SU-DHL-6 (cell line): ENCODE results near the gene VWCE.

Experiments used
- H2AFZ ChIP-seq: fragments of 200-600 bp; sonication (generic); 2 replicates; pipeline ENCODE4 v1.6.1; 2014; ENCODE audit warnings: low read depth, mild to moderate bottlenecking, moderate library complexity, mixed read lengths, antibody characterized with exemption, low read length; ENCODE audit not compliant: severe bottlenecking
- H3F3A ChIP-seq: fragments of 200-600 bp; shearing (Covaris generic); 2 replicates; pipeline ENCODE4 v1.6.0; 2016; ENCODE audit warnings: antibody characterized with exemption, mild to moderate bottlenecking; ENCODE audit not compliant: insufficient read depth
- H3K27ac ChIP-seq: fragments of 200-600 bp; sonication (generic); 2 replicates; pipeline ENCODE4 v1.5.1; 2016; ENCODE audit warnings: low read depth, mild to moderate bottlenecking, low read length, moderate library complexity, mixed read lengths
- H3K27me3 ChIP-seq: fragments of 200-600 bp; sonication (generic), shearing (Covaris generic); 2 replicates; pipeline ENCODE4 v1.6.0; 2014; ENCODE audit warnings: mild to moderate bottlenecking, low read length
- H3K36me3 ChIP-seq: fragments of 200-600 bp; sonication (generic); 2 replicates; pipeline ENCODE4 v1.6.1; 2014; ENCODE audit warnings: mild to moderate bottlenecking, low read length, mixed read lengths
- H3K4me2 ChIP-seq: fragments of 300-600, 200-600 bp; shearing (Covaris generic), sonication (generic); 2 replicates; pipeline ENCODE4 v1.6.0; 2014; ENCODE audit warnings: low read length, low read depth, mild to moderate bottlenecking; ENCODE audit not compliant: poor library complexity, severe bottlenecking
- H3K4me3 ChIP-seq: fragments of 200-600 bp; sonication (generic); 2 replicates; pipeline ENCODE4 v1.5.1; 2014; ENCODE audit warnings: antibody characterized with exemption, low read length, mild to moderate bottlenecking, mixed read lengths; ENCODE audit not compliant: insufficient read depth, poor library complexity, severe bottlenecking
- H3K79me2 ChIP-seq: fragments of 200-600 bp; sonication (generic); 2 replicates; pipeline ENCODE4 v1.6.1; 2014; ENCODE audit warnings: mild to moderate bottlenecking, low read length, moderate library complexity; ENCODE audit not compliant: insufficient read depth
- H3K9ac ChIP-seq: fragments of 200-600 bp; sonication (generic); 2 replicates; pipeline ENCODE4 v1.7.0; 2014; ENCODE audit warnings: mild to moderate bottlenecking, low read length
- H3K9me2 ChIP-seq: fragments of 200-600 bp; sonication (generic); replicated peaks from 2 replicates; pipeline ENCODE4 v1.6.1; 2014; ENCODE audit warnings: low read length; ENCODE audit not compliant: insufficient read depth
- H3K9me3 ChIP-seq: fragments of 200-600 bp; sonication (generic); 2 replicates; pipeline ENCODE4 v1.6.1; 2014; ENCODE audit warnings: low read length, mixed read lengths; ENCODE audit not compliant: insufficient read depth
- H4K20me1 ChIP-seq: fragments of 200-600 bp; sonication (generic); 2 replicates; pipeline ENCODE4 v1.6.1; 2014; ENCODE audit warnings: low read depth, mild to moderate bottlenecking, antibody characterized with exemption, low read length, moderate library complexity, mixed read lengths
- CTCF ChIP-seq: fragments of 200-600 bp; sonication (generic); IDR thresholded peaks from one replicate; pipeline ENCODE4 v1.5.1; 2017; ENCODE audit warnings: antibody characterized with exemption, mild to moderate bottlenecking, low read length, moderate library complexity; ENCODE audit not compliant: insufficient read depth, poor library complexity, severe bottlenecking
- EZH2phosphoT487 ChIP-seq: fragments of 200-600 bp; sonication (generic), shearing (Covaris generic); conservative IDR thresholded peaks from 2 replicates; pipeline ENCODE4 v1.6.1; 2018; ENCODE audit warnings: mild to moderate bottlenecking, antibody characterized with exemption, low read length, moderate library complexity, mixed read lengths

Gene VWCE

GRCh38 chr11:61309739-61310138, 14.6 kb upstream of the VWCE start:
- no peak for TF ChIP-seq CTCF
- TF ChIP-seq EZH2phosphoT487 = no peak
- Histone ChIP-seq H3K4me3 (no peak overlapping the region), H3K9me3 (no peaks in the 10 kb centered on the region), H3K27ac (no peak overlapping the region), H3K79me2 (no peaks in the 10 kb centered on the region), H2AFZ (no peak overlapping the region), H3K9ac (no peak overlapping the region), H3F3A (no peaks in the 10 kb centered on the region), H3K4me2 (no peak overlapping the region), H3K9me2 (no peaks in the 10 kb centered on the region), H3K36me3 (peaks cover 12% of the 10 kb centered on the region; the same call in 1 of the 2 replicates), H4K20me1 (no peaks in the 10 kb centered on the region), H3K27me3 (no peaks in the 10 kb centered on the region)

- Histone ChIP-seq H3K27ac (no peak overlapping the region), H3K79me2 (no peaks in the 10 kb centered on the region), H3K4me3 (no peak overlapping the region), H3K9ac (no peak overlapping the region), H2AFZ (no peak overlapping the region), H4K20me1 (no peaks in the 10 kb centered on the region), H3K4me2 (no peak overlapping the region), H3K9me3 (no peaks in the 10 kb centered on the region), H3K9me2 (no peaks in the 10 kb centered on the region), H3K27me3 (no peaks in the 10 kb centered on the region), H3K36me3 (peaks cover 12% of the 10 kb centered on the region; the same call in 1 of the 2 replicates), H3F3A (no peaks in the 10 kb centered on the region)
- no peak for TF ChIP-seq CTCF
These were observed 14.0 kb upstream of the VWCE start for GRCh38 chr11:61309141-61309540.

GRCh38 chr11:61307354-61307753, 12.2 kb upstream of the VWCE start:
- Histone ChIP-seq H3K27ac (no peak overlapping the region), H3K79me2 (no peaks in the 10 kb centered on the region), H3K36me3 (peaks cover 15% of the 10 kb centered on the region; the same call in 1 of the 2 replicates), H3K4me3 (no peak overlapping the region), H3F3A (no peaks in the 10 kb centered on the region), H2AFZ (no peak overlapping the region), H3K27me3 (no peaks in the 10 kb centered on the region), H3K4me2 (no peak overlapping the region), H4K20me1 (no peaks in the 10 kb centered on the region), H3K9me3 (no peaks in the 10 kb centered on the region), H3K9me2 (no peaks in the 10 kb centered on the region), H3K9ac (no peak overlapping the region)
- no peak for TF ChIP-seq EZH2phosphoT487
- TF ChIP-seq CTCF = no peak

- Histone ChIP-seq H2AFZ (no peak overlapping the region), H3K27ac (no peak overlapping the region), H3K4me3 (no peak overlapping the region), H3K9ac (no peak overlapping the region), H3K9me3 (no peaks in the 10 kb centered on the region), H3K27me3 (no peaks in the 10 kb centered on the region), H3K4me2 (no peak overlapping the region), H3K36me3 (peaks cover 15% of the 10 kb centered on the region; the same call in 1 of the 2 replicates), H3K79me2 (no peaks in the 10 kb centered on the region), H4K20me1 (no peaks in the 10 kb centered on the region), H3K9me2 (no peaks in the 10 kb centered on the region), H3F3A (no peaks in the 10 kb centered on the region)
- TF ChIP-seq EZH2phosphoT487 (no peak), CTCF (no peak)
These were observed 11.1 kb upstream of the VWCE start for GRCh38 chr11:61306221-61306620.
